BE2C (cell line): Measurements from ENCODE around the gene ADGRB3.
A peak's percentile ranks its signal among the peaks of the same experiment; 100 is the strongest.
"Not testable (repeated sequence)": the region's sequence is repeated elsewhere in the genome, so short reads cannot be mapped to it uniquely, and the experiment has no call there.

ENCODE experiments used
- DNase-seq: peaks from one replicate; pipeline ENCODE4 v3.0.0-alpha.2; 2020
- H3K27me3 ChIP-seq: fragments of 250-450 bp; sonication (Bioruptor Pico); 2 replicates; pipeline ENCODE4 v1.5.1; 2020; ENCODE audit warnings: mild to moderate bottlenecking
- H3K36me3 ChIP-seq: fragments of 250-450 bp; sonication (Bioruptor Pico); 2 replicates; pipeline ENCODE4 v1.5.1; 2020; ENCODE audit warnings: mild to moderate bottlenecking
- H3K4me1 ChIP-seq: fragments of 250-450 bp; sonication (Bioruptor Pico); 2 replicates; pipeline ENCODE4 v1.5.1; 2020
- H3K4me3 ChIP-seq: 2 replicates; pipeline ENCODE4 v1.5.1; 2011; ENCODE audit warnings: low read depth, low read length
- H3K9me3 ChIP-seq: fragments of 250-450 bp; sonication (Bioruptor Pico); 2 replicates; pipeline ENCODE4 v1.5.1; 2020
- CTCF ChIP-seq: IDR thresholded peaks from 2 replicates; pipeline ENCODE4 v1.5.1; 2012; ENCODE audit warnings: mild to moderate bottlenecking, low read depth, low read length

ADGRB3 gene

GRCh38 chr6:69424581-69424980 is 789.5 kb downstream of the ADGRB3 start:
- Histone ChIP-seq H3K9me3 (no peaks in the 10 kb centered on the region), H3K4me1 (peaks cover 10% of the 10 kb centered on the region; the same call in 1 of the 2 replicates), H3K4me3 (no peak overlapping the region), H3K36me3 (no peaks in the 10 kb centered on the region), H3K27me3 (no peaks in the 10 kb centered on the region)
- TF ChIP-seq CTCF = no peak
- DNase-seq = no peak

GRCh38 chr6:69427882-69428281 is 792.8 kb downstream of the ADGRB3 start:
- Histone ChIP-seq H3K4me3 (no peak overlapping the region), H3K27me3 (no peaks in the 10 kb centered on the region), H3K36me3 (no peaks in the 10 kb centered on the region), H3K9me3 (no peaks in the 10 kb centered on the region), H3K4me1 (no peaks in the 10 kb centered on the region)
- TF ChIP-seq CTCF = peak; percentile 14; the same call in 1 of the 2 replicates
- no peak for DNase-seq

GRCh38 chr6:69432168-69432567 is 797.1 kb downstream of the ADGRB3 start:
- DNase-seq, H3K27me3 ChIP-seq, H3K9me3 ChIP-seq, H3K36me3 ChIP-seq, H3K4me3 ChIP-seq, H3K4me1 ChIP-seq: not testable (repeated sequence)

GRCh38 chr6:69433116-69433515 is 798.0 kb downstream of the ADGRB3 start:
- H3K4me1 ChIP-seq, DNase-seq, H3K4me3 ChIP-seq, H3K36me3 ChIP-seq, H3K9me3 ChIP-seq, H3K27me3 ChIP-seq: not testable (repeated sequence)

- no peaks in the 10 kb centered on the region for H3K9me3 ChIP-seq
- no peak overlapping the region for H3K4me3 ChIP-seq
- H3K27me3 ChIP-seq = no peaks in the 10 kb centered on the region
- DNase-seq = no peak
- H3K36me3 ChIP-seq = no peaks in the 10 kb centered on the region
- TF ChIP-seq CTCF = no peak
- H3K4me1 ChIP-seq = peaks cover 4% of the 10 kb centered on the region
Measured at GRCh38 chr6:69438113-69438512, 803.0 kb downstream of the ADGRB3 start.
